Heart right ventricle (tissue), 16 donors: ENCODE data around the gene CCND3. TPM values are rescaled to one million over a fixed set of nuclear protein-coding genes. Genes with fewer than 3 reads are reported as not detected.

ENCODE experiments used
- ATAC-seq, 8 donors: fragments of 200-7000 bp; cut with Tn5 transposase; one replicate each; pipeline ENCODE4 v1.9.1; 2020; ENCODE audit warnings: mild to moderate bottlenecking in 8 of 8, moderate library complexity in 8 of 8, moderate number of reproducible peaks in 1 of 8
- DNase-seq, 2 donors: peaks; one replicate each; pipeline ENCODE4 v3.0.0-alpha.2; 2020
- H3K27ac ChIP-seq, 10 donors: fragments of 200-600 bp; sonication (generic) in 2 of 10; one replicate each; pipeline versions ENCODE4 v1.5.0 to v1.8.0; 2020 to 2022; ENCODE audit warnings: mild to moderate bottlenecking in 3 of 10
- H3K27me3 ChIP-seq, 7 donors: fragments of 200-600 bp; one replicate each; pipeline ENCODE4 v1.8.0; 2021 to 2022; ENCODE audit warnings: mild to moderate bottlenecking in 2 of 7
- H3K36me3 ChIP-seq, 9 donors: fragments of 200-600 bp; sonication (generic) in 1 of 9; one replicate each; pipeline versions ENCODE4 v1.5.0 to v1.8.0; 2020 to 2022; ENCODE audit warnings: mild to moderate bottlenecking in 2 of 9
- H3K4me1 ChIP-seq, 9 donors: fragments of 200-600 bp; sonication (generic) in 1 of 9; one replicate each; pipeline versions ENCODE4 v1.5.0 to v1.8.0; 2020 to 2022; ENCODE audit warnings: mild to moderate bottlenecking in 4 of 9
- H3K4me3 ChIP-seq, 10 donors: fragments of 200-600 bp; sonication (generic) in 2 of 10; one replicate each; pipeline versions ENCODE4 v1.5.0 to v1.8.0; 2020 to 2022; ENCODE audit warnings: mild to moderate bottlenecking in 7 of 10, moderate library complexity in 2 of 10
- H3K9me3 ChIP-seq, 11 donors: fragments of 200-600 bp in 10 of 11; sonication (generic) in 2 of 11; one replicate each; pipeline versions ENCODE4 v1.5.0 to v1.8.0; 2013 to 2022; ENCODE audit warnings: mild to moderate bottlenecking in 2 of 11, control low read depth in 1 of 11, moderate library complexity in 1 of 11
- CTCF ChIP-seq, 9 donors: fragments of 200-600 bp; sonication (generic) in 2 of 9; IDR thresholded peaks; one replicate each; pipeline versions ENCODE4 v1.5.0 to v1.8.0; 2021 to 2022; ENCODE audit warnings: antibody characterized with exemption in 9 of 9, mild to moderate bottlenecking in 5 of 9, moderate library complexity in 1 of 9
- WGBS, 2 donors: extraction: QIAGEN DNeasy Blood & Tissue Kit; methylation state at CpG; one replicate each; pipeline ENCODE4 v1.1.7; 2013; ENCODE audit warnings: inconsistent platforms in 1 of 2; 5-methylcytosine and 5-hydroxymethylcytosine counted together
- intact Hi-C, 10 donors: fragments of 100-400 bp; cut with DNase I; formaldehyde crosslinking; loops; one replicate each; pipeline versions ENCODE4 v1.11.1 to v1.14.2; 2022
- polyA plus RNA-seq, 2 donors: library from polyadenylated mRNA; stranded (reverse); fragments of 200-250 nt; gene quantifications; one replicate each; pipeline ENCODE4 v1.2.3, GENCODE V29; 2013
- total RNA-seq, 10 donors: library from RNA; stranded (reverse); fragmentation: NEBNext Ultra II Directional in 3 of 10; extraction: Animal tissue kit (Norgen Biotek cat#: 25700) in 3 of 10; gene quantifications; one replicate each; pipeline versions ENCODE4 v1.2.1 to v1.2.4, GENCODE V29; 2021 to 2023
- donor health status: Arrhythmogenic right ventricular cardiomyopathy.
- donor health status: ischemic (EF 13 %, LVEDD 7.1; RV severe dilation, severe dysfunction).
- donor health status: healthy with polysubstance abuse.
- donor health status: DM: no; HTN: yes; CAD: no.
- donor health status: DM: no; HTN: no; CAD: no.
- donor health status: ischemic (EF 25% LVEDD 6.9; RV normal size, moderate dysfunction).
- donor health status: ischemic (EF 25% LVEDD 5.7; RV mildly dilated, moderate dysfunction).
- donor health status: healthy.
- donor health status: DM: yes; HTN: yes; CAD: no.
- donor health status: Ischemic cardiomyopathy.
- donor health status: ischemic (EF 35%, LVEDD 5.7; RV mildly dilated, moderate dysfunction).
- donor health status: nonischemic (EF 11% LVEDD 7.7; RV severe dilation, severe dysfunction).
- donor health status: DM: yes; HTN: yes; CAD: no.
- donor health status: PGD.
- donor health status: ischemic (EF 29% LVEDD 5.4; RV normal size, mild dysfunction).
- donor health status: nonischemic (EF 23%, LVEDD 6.1; RV moderate dilation, normal function).

Gene CCND3
- total and polyA plus RNA-seq, 12 donors: 29.6 to 77.3 (median 39.4) TPM

DNA sequence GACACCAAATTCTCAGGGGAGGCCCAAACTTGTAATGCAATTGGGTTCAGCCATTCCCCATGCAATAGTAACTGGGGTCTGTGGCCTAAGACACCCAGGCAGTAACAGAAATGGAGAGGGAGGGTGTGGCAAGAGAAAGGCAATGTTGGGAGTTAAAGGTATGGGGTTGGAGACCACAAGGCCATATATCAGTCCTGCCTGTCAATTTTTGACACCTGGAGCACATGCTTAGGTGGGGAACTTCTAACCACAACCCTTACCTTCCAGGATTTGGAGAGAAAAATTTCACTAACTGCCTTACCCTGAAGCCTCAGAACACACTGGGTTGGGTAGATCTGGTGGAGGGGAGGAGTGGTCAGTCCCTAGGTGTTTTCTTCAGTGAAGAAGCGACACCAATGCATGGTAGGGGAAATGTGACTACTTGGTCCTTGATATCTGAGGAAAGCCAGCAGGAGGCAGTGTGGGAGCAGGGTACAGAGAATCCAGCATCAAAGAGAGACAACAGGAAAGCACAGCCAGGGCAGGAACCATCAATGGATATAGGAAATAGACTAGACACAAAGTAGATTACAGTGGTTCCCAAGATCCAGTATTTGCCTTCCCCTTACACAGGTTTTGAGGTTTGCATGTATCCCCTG, 39.6 kb downstream of the CCND3 start:
- DNase-seq: peak in 1 of 2 donors; percentile 10
- no peak for ATAC-seq
- no peaks in the 10 kb centered on the region for H3K9me3 ChIP-seq
- H3K4me3 ChIP-seq: no peak overlapping the region
- peaks cover 0 to 64% (median 13%) of the 10 kb centered on the region in 9 donors for H3K36me3 ChIP-seq
- H3K4me1 ChIP-seq: peaks cover 0 to 19% (median 4%) of the 10 kb centered on the region in 9 donors
- no peaks in the 10 kb centered on the region for H3K27me3 ChIP-seq
- intact Hi-C loops: loop anchor here in 2 of 10 donors (5.0 to 10.0 kb wide), 2 partner anchors 107 to 145 kb away; no protein-coding TSS in a partner anchor
- TF ChIP-seq CTCF (IDR thresholded peaks at IDR 0.05): peak in 5 of 9 donors; percentile 13 to 39 (median 23)
- H3K27ac ChIP-seq: no peak overlapping the region
- 100% methylated on average over 1 of the region's 1 CpG for WGBS, 2 donors

GRCh38 chr6:41900861-41901260, 40.7 kb downstream of the CCND3 start:
- intact Hi-C loops: loop anchor here in 2 of 10 donors (5.0 to 10.0 kb wide), 2 partner anchors 106 to 146 kb away; no protein-coding TSS in a partner anchor
- no peak overlapping the region for H3K4me3 ChIP-seq
- ATAC-seq (no peak), DNase-seq (no peak)
- peaks cover 0 to 53% (median 7%) of the 10 kb centered on the region in 9 donors for H3K36me3 ChIP-seq
- no peaks in the 10 kb centered on the region for H3K9me3 ChIP-seq
- no peak for TF ChIP-seq CTCF (IDR thresholded peaks at IDR 0.05)
- H3K4me1 ChIP-seq: peaks cover 0 to 30% (median 14%) of the 10 kb centered on the region in 9 donors
- 85 to 90% methylated on average over 1 of the region's 1 CpG for WGBS, 2 donors
- H3K27ac ChIP-seq: no peak overlapping the region
- no peaks in the 10 kb centered on the region for H3K27me3 ChIP-seq

GRCh38 chr6:41896281-41896680, 45.3 kb downstream of the CCND3 start:
- Histone ChIP-seq H3K36me3 (peaks cover 0 to 18% (median 0%) of the 10 kb centered on the region in 9 donors), H3K4me3 (peak overlapping the region in 6 of 10 donors; percentile 66 to 88 (median 75)), H3K27me3 (no peaks in the 10 kb centered on the region), H3K4me1 (peaks cover 0 to 34% (median 24%) of the 10 kb centered on the region in 9 donors), H3K9me3 (no peaks in the 10 kb centered on the region), H3K27ac (peak overlapping the region in 5 of 10 donors; percentile 57 to 94 (median 79))
- DNase-seq (no peak), ATAC-seq (no peak)
- intact Hi-C loops: loop anchor here in 3 of 10 donors (10.0 kb wide), 2 partner anchors 101 to 111 kb away; partner anchors contain the start of genes PRICKLE4 (in 2 of the 3) and TOMM6 (in 2 of the 3)
- 53 to 68% methylated on average over 3 of the region's 3 CpGs for WGBS, 2 donors
- no peak for TF ChIP-seq CTCF (IDR thresholded peaks at IDR 0.05)

- DNase-seq (peak; percentile 88 to 89), ATAC-seq (peak; percentile 98 to 99 (median 98))
- Histone ChIP-seq H3K4me1 (peaks cover 0 to 34% (median 24%) of the 10 kb centered on the region in 9 donors), H3K27ac (peak within 1 kb of the TSS in 9 of 10 donors; percentile 53 to 94 (median 68)), H3K9me3 (no peaks in the 10 kb centered on the region), H3K36me3 (peaks cover 0 to 16% (median 0%) of the 10 kb centered on the region in 9 donors), H3K27me3 (no peaks in the 10 kb centered on the region), H3K4me3 (peak within 1 kb of the TSS; percentile 50 to 88 (median 72))
- TF ChIP-seq CTCF (IDR thresholded peaks at IDR 0.05): no peak
- intact Hi-C loops: loop anchor here in 3 of 10 donors (2.0 to 10.0 kb wide), 4 partner anchors 25 to 111 kb away; partner anchors contain the start of genes PRICKLE4 (in 2 of the 3), TOMM6 (in 2 of the 3), BYSL (in 1 of the 3) and MED20 (in 1 of the 3)
- 1 to 2% methylated on average over 52 to 55 of the region's 55 CpGs for WGBS, 2 donors
These were observed 46.0 kb downstream of the CCND3 start, which contains the start of gene USP49 for GRCh38 chr6:41895300-41896233. USP49 (minus strand) TSS chr6:41895375; CDS start chr6:41806983, 88,392 bp downstream.
